HG03460 (cell line): ENCODE data around the gene HLA-DPA1.
A peak's percentile ranks its signal among the peaks of the same experiment; 100 is the strongest.

Experiments
- ATAC-seq: cut with Tn5 transposase; IDR thresholded peaks from one replicate; pipeline ENCODE4 v1.9.1; 2021; ENCODE audit not compliant: unreplicated experiment

HLA-DPA1 gene

DNA sequence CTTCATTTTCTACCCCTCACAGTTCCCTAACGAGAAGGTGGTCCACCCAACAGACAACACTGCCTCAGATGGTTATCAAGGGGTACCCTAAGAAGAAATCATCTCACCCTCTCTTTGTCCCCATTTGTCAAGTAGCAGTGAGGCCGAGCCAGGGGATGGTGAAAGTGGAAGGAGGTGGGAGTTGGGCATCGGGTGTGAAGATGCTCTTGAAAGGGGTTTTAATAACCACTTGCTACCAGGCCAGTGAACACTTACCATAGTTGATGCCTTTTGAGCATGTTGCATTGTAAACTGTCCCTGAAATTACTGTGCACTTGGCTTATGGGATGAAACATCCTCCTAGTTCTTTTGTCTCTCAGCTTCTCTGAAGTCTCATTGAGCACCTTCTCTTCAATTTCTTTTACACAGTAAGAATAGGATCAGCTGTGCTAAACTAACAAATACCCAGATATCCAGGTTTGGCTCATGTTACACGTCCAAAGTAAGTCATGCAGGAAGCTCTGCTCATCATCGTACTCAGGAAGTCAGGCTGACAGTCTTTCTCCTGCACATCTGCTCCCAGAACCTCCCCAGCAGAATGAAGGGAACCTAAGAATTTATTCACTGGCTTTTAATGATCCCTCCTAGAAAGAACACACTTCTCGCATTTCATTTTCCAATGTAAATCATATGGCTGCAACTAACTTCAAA is 15.6 kb upstream of the HLA-DPA1 start:
- no peak for ATAC-seq

DNA sequence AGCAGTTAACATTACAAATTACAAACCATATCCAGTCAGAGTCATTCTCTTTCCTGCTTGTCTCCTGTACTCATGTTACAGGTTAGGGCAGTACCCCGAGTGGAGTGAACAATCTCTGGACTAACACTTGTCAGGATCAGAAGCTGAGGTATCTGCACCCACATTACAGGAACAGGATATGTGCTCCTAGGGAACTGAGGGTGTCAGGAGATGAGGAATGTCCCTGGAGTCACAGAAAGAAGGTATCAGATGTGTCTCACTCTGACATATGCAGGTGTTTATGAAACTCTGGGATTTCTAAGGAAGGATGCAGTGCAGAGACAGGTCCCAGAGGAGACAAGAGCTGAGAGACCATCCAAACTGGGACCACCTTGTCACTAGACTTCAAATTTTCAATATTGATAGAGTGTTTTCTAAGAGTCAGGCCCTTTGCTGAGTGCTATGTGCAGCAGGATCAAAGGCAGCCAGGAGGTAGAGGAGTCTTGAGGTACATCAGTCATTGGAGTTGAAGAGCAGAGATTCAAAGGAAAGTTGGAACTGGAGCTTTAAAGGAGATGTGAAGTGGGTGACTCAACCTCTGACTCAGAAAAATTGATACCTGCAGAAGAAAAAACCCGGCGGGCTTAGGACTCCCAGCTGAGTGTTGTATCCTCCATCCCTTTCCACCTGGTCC is 14.9 kb upstream of the HLA-DPA1 start:
- no peak for ATAC-seq

DNA sequence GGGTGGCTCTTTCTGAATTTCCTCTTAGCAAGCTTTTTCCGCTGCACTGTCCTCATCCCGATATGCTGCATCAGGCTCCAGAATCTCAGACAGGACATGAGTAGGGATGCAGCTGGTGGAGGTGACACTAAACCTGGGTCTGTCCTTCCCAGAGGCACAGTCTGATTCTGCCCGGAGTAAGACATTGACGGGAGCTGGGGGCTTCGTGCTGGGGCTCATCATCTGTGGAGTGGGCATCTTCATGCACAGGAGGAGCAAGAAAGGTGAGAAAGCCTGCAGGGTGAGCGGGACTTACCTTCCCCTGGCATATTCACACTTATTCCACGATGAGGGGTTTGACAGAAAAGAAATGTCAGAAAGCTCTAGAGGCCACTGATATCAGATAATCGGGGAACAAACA is 12.2 kb upstream of the HLA-DPA1 start:
- no peak for ATAC-seq

GRCh38 chr6:33082702-33083101 is 9.3 kb upstream of the HLA-DPA1 start:
- ATAC-seq = no peak

- ATAC-seq = no peak
Measured at GRCh38 chr6:33081098-33081824, 7.8 kb upstream of the HLA-DPA1 start.

DNA sequence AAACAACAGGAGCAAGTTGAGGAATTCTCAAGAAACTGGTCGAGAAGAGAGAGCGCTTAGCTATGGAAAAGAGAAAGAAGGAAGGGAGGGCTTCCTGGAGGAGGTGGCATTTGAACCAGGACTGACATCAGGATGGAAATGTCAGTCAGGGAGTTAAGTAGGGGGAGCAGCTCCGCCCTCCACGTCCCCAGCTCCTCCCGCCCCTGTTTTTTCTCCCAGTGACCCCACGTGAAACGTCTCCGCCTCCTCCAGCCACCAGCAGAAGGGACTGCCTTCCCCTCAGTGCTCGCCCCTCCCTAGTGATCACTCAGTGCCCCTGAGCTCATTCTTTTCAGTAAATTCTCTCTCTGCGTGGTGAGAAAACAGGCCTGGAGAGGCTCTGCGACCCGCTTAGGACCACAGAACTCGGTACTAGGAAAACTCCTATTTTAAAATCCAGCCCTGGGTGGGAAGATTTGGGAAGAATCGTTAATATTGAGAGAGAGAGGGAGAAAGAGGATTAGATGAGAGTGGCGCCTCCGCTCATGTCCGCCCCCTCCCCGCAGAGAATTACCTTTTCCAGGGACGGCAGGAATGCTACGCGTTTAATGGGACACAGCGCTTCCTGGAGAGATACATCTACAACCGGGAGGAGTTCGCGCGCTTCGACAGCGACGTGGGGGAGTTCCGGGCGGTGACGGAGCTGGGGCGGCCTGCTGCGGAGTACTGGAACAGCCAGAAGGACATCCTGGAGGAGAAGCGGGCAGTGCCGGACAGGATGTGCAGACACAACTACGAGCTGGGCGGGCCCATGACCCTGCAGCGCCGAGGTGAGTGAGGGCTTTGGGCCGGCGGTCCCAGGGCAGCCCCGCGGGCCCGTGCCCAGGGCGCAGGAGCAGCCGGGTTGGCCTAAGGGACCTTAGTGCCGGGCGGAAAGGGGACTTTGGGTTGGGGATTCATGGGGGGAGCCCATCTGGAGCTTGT is 7.0 kb upstream of the HLA-DPA1 start:
- ATAC-seq = no peak

DNA sequence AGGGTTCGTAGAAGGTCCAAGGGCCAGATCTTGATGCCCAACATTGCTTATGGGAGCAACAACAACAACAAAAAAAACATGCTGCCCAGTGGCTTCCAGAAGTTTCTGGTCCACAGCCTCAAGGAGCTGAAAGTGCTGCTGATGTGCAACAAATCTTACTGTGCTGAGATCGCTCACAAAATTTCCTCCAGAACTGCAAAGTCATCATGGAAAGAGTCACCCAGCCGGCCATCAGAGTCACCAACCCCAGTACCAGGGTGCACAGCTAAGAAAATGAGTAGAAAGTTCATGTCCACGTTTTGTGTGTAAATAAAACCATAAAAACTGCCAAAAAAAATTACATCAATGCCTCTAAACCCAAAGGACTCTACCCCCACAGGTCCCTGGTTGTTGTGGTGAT is 6.1 kb upstream of the HLA-DPA1 start:
- no peak for ATAC-seq

DNA sequence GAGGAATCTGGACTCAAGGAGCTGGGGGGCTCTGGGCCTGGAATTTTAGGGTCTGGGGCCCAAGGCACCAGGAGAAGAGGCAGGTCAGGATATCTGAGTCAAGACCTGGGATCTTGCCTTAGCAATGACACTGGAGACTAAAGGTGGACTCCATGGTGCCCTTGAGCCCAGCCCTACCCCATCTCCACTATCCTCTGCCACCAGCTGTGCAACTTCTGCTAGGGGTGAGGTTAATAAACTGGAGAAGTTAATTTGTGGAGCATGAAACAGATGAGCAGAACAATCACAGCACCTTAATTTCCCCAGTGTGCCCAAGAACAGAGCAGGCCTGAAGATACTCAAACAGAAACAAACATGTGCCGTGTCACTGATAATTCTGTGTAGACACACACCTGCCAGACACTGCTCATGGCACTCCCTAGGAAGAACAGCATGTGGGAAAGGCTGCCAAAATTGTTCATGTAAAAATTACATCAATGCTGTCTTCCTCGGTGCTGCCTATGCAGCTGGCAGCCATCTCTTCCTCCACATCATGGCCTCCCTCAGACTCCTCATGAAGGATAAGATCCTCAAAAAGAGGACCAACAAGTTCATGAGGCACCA is 5.6 kb upstream of the HLA-DPA1 start:
- no peak for ATAC-seq

DNA sequence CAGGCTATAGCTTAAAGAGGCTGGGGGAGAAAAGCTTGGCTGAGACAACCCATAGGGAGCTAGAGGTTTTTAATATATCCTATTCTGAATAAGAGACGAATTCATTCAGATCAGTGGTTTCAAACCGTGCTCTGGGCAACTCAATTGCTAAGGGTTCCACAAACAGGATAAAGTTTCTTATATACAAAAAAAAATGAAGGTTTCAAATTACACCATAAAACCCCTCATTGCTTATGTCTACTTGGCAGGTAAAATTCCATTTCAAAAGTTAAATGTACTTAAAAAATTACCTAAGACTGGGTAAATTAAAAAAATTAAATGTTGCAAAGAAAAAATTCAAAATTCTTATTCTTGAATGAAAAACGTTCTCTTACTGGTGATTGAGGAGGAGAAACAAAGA is 5.0 kb upstream of the HLA-DPA1 start:
- ATAC-seq = no peak

- no peak for ATAC-seq
Measured at GRCh38 chr6:33077908-33078307, 4.5 kb upstream of the HLA-DPA1 start.

DNA sequence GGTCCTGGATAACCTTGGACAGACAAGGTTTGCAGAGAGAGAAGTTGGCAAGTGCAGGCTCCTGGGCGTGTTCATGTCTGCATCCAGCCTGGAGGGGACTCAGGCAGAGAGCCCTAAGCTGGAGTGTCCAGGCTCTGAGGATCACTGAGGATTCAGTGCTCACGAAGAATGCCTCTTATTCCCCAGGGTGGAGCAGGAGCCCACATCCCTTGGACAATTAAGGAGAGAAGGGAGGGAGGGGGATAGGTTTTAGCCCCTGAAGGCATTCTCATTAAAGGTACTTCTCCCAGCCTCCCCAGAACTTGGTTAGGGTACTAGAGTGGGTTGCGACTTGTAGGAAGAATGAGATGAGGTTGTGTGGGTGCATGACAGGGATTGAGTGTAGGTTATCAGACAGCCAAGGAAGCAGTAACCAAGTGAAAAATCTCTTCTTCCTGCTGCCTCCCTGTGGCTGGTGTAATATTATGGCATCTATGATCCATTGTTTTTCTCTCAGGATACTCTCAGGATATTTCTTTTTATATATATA is 3.0 kb upstream of the HLA-DPA1 start:
- ATAC-seq = no peak

DNA sequence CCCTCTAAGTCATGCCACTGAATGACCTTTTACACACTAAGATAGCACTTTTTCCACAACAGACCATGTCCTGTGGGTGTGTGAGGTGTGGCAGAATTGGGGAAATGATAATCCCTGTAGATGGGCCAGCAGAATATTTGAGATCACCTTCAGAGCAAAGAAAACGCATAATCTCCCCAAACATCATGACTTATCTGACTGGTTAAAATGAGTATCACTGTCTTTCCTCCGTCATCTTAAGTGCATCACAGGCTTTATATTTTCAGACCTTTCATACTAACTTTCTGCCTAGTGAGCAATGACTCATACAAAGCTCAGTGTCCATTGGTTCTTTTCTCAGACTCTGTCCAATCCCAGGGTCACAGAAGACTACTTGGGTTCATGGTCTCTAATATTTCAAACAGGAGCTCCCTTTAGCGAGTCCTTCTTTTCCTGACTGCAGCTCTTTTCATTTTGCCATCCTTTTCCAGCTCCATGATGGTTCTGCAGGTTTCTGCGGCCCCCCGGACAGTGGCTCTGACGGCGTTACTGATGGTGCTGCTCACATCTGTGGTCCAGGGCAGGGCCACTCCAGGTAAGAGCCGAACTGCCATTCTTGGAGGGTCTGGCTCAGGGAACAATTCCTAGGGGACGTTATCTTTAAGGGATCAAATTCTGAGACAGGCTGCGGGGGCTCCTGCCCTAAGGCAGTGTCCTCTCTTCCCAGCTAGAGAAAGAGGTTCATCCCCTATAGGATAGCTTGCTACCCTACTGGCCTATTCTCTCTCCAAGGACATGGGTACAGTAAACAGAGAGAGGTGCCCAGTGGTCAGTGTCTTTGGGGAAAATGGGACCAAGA is 2.3 kb upstream of the HLA-DPA1 start, which contains the start of gene HLA-DPB1:
Gene HLA-DPB1, plus strand, starts transcription at position 423 of the 838 bp plus-strand sequence. Its CDS starts 52 bp downstream, at position 475.
- peak; percentile 67 for ATAC-seq

- peak; percentile 9 for ATAC-seq
Measured at GRCh38 chr6:33075208-33075567, 1.7 kb upstream of the HLA-DPA1 start.

- ATAC-seq = no peak
Measured at GRCh38 chr6:33072508-33073100, 845 bp downstream of the HLA-DPA1 start.

DNA sequence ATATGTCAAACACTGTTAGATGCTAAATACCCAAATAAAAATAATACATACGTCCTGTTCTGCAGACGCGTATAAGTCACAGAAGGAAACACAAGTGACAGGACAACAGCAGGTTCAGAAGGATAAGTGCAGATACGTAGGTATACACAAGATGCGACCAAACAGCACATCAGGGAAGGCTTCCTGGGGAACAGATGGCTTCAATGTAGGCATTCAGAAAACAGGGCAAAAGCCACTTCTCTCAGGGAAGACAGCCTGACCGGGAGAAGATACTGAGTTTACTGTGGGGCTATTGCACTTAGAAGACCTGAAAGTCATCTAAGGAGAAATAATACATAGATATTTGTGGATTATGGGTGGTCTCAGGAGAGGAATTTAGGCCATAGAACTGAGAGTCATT is 1.9 kb downstream of the HLA-DPA1 start:
- ATAC-seq = no peak

GRCh38 chr6:33070909-33071308 is 2.5 kb downstream of the HLA-DPA1 start:
- ATAC-seq = no peak

- ATAC-seq = no peak
Measured at GRCh38 chr6:33069021-33069738, 4.3 kb downstream of the HLA-DPA1 start.

DNA sequence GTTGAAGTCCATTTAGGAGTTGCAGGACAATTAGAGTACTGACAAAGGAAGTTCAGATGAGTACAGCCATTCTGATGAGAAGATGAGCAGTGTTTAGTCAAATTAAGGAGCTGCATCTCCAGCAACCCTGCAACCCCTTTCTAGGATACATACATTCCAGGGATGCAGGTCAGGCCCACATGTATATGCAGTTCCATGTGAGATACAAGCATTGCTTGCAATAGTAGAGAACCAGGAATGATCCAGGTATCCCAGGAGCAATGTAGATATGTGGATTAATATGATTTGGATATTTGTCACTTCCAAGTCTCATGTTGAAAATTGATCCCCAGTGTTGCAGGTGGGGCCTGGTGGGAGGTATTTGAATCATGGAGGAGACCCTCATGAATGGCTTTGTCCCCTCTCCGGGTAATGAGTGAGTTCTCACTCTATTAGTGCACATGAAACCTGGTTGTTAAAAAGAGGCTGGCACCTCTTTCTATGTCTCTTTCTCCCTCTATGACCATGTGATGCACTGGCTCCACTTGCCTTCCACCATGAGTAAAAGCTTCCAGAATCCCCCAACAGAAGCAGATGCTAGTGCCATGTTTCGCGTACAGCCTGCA is 6.4 kb downstream of the HLA-DPA1 start:
- ATAC-seq = no peak
